Measurements from ENCODE around the gene ALDH2.

DNA sequence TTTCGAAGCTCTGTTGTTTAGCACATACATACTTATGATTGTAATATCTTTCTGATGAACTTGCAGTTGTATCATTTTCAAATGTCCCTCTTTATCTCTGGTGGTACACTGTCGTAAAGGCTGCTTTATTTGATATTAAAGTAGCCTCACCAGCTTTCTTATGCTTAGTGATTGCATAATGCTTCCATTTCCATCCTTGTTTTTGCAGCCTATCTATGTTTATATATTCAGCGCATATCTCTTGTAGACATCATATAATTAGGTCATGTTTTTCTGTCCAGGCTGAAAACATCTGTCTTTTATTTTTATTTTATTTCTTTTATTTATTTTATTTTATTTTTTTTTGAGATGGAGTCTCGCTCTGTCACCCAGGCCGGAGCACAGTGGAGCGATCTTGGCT, 46.3 kb upstream of the ALDH2 start:
- TF ChIP-seq, protein P1, sequence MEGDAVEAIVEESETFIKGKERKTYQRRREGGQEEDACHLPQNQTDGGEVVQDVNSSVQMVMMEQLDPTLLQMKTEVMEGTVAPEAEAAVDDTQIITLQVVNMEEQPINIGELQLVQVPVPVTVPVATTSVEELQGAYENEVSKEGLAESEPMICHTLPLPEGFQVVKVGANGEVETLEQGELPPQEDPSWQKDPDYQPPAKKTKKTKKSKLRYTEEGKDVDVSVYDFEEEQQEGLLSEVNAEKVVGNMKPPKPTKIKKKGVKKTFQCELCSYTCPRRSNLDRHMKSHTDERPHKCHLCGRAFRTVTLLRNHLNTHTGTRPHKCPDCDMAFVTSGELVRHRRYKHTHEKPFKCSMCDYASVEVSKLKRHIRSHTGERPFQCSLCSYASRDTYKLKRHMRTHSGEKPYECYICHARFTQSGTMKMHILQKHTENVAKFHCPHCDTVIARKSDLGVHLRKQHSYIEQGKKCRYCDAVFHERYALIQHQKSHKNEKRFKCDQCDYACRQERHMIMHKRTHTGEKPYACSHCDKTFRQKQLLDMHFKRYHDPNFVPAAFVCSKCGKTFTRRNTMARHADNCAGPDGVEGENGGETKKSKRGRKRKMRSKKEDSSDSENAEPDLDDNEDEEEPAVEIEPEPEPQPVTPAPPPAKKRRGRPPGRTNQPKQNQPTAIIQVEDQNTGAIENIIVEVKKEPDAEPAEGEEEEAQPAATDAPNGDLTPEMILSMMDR (IDR thresholded peaks at IDR 0.05) = no peak
- TF ChIP-seq POLR2A (IDR thresholded peaks at IDR 0.05) = no peak
